ENCODE data around the gene MTURN.

MTURN gene

GRCh38 chr7:30169579-30169978 lies 34.8 kb downstream of the MTURN start:
- no peaks in the 10 kb centered on the region for H3K9me3 Mint-ChIP-seq
- H3K36me3 Mint-ChIP-seq (ENCODE audit: low read depth): no peaks in the 10 kb centered on the region
- no peak overlapping the region for H3K27ac Mint-ChIP-seq
- no peak overlapping the region for H3K4me3 Mint-ChIP-seq
- H3K27me3 Mint-ChIP-seq (ENCODE audit: low read depth): peaks cover 15% of the 10 kb centered on the region
- TF ChIP-seq, protein P1, sequence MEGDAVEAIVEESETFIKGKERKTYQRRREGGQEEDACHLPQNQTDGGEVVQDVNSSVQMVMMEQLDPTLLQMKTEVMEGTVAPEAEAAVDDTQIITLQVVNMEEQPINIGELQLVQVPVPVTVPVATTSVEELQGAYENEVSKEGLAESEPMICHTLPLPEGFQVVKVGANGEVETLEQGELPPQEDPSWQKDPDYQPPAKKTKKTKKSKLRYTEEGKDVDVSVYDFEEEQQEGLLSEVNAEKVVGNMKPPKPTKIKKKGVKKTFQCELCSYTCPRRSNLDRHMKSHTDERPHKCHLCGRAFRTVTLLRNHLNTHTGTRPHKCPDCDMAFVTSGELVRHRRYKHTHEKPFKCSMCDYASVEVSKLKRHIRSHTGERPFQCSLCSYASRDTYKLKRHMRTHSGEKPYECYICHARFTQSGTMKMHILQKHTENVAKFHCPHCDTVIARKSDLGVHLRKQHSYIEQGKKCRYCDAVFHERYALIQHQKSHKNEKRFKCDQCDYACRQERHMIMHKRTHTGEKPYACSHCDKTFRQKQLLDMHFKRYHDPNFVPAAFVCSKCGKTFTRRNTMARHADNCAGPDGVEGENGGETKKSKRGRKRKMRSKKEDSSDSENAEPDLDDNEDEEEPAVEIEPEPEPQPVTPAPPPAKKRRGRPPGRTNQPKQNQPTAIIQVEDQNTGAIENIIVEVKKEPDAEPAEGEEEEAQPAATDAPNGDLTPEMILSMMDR (IDR thresholded peaks at IDR 0.05; ENCODE audit: unreplicated experiment in 3 of 3): no peak
- H3K4me1 Mint-ChIP-seq: peaks cover 57% of the 10 kb centered on the region

GRCh38 chr7:30170476-30171205 lies 35.9 kb downstream of the MTURN start:
- TF ChIP-seq, protein P1 (IDR thresholded peaks at IDR 0.05; ENCODE audit: unreplicated experiment in 3 of 3): no peak
- Mint-ChIP-seq H3K27ac (no peak overlapping the region), H3K9me3 (no peaks in the 10 kb centered on the region), H3K4me3 (no peak overlapping the region), H3K4me1 (peaks cover 65% of the 10 kb centered on the region), H3K36me3 (ENCODE audit: low read depth) (no peaks in the 10 kb centered on the region), H3K27me3 (ENCODE audit: low read depth) (peaks cover 13% of the 10 kb centered on the region)

DNA sequence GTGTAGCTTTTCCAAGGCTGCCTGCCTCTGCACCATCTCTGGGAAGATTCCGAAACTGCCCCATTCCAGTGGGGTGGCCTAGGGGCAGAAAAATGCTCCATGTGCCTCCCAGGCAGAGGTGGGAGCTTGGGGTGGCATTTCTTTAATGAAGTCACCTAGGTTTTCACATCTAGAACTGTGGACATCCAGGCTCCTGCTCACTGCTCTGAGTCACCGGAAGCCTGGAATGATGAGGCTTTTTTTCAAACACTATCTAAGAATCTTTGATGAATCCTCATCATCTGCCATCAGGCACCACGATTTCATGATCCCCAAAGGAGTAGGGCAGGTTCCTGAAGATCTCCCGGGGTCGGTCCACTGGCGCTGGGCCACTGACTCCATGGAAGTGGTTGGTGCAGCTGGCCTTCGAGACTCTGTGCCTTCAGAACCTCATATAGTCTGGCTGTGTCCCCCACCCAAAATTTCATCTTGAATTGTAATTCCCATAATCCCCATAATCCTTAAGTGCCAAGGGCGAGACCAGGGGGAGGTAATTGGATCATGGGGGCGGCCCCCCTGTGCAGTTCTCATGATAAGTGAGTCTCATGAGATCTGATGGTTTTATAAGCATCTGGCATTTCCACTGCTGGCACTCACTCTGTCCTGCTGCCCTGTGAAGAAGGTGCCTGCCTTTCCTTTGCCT lies 37.1 kb downstream of the MTURN start:
- TF ChIP-seq, protein P1 (IDR thresholded peaks at IDR 0.05; ENCODE audit: unreplicated experiment in 3 of 3): no peak

GRCh38 chr7:30172451-30172850 lies 37.7 kb downstream of the MTURN start:
- no peaks in the 10 kb centered on the region for H3K9me3 Mint-ChIP-seq

More for the DNA sequence above, 37.1 kb downstream of the MTURN start:
- Mint-ChIP-seq H3K27me3 (ENCODE audit: low read depth) (peaks cover 13% of the 10 kb centered on the region), H3K4me3 (no peak overlapping the region), H3K36me3 (ENCODE audit: low read depth) (no peaks in the 10 kb centered on the region), H3K9me3 (no peaks in the 10 kb centered on the region), H3K27ac (peak overlapping the region; percentile 26 to 84 (median 57)), H3K4me1 (peaks cover 70% of the 10 kb centered on the region)

GRCh38 chr7:30173058-30173897 lies 38.5 kb downstream of the MTURN start:
- peaks cover 8% of the 10 kb centered on the region for H3K27me3 Mint-ChIP-seq (ENCODE audit: low read depth)
- no peaks in the 10 kb centered on the region for H3K36me3 Mint-ChIP-seq (ENCODE audit: low read depth)
- H3K9me3 Mint-ChIP-seq: no peaks in the 10 kb centered on the region
- TF ChIP-seq, protein P1 (IDR thresholded peaks at IDR 0.05; ENCODE audit: unreplicated experiment in 3 of 3): no peak
- H3K4me3 Mint-ChIP-seq: peak overlapping the region in 2 of 3 experiments; percentile 9 to 70
- H3K27ac Mint-ChIP-seq: peak overlapping the region; percentile 26 to 84 (median 57)
- peaks cover 69% of the 10 kb centered on the region for H3K4me1 Mint-ChIP-seq

More at GRCh38 chr7:30172451-30172850, 37.7 kb downstream of the MTURN start:
- Mint-ChIP-seq H3K36me3 (ENCODE audit: low read depth) (no peaks in the 10 kb centered on the region), H3K27me3 (ENCODE audit: low read depth) (peaks cover 13% of the 10 kb centered on the region), H3K4me1 (peaks cover 71% of the 10 kb centered on the region), H3K4me3 (peak overlapping the region in 1 of 3 experiments; percentile 13), H3K27ac (peak overlapping the region; percentile 26 to 84 (median 57))
- TF ChIP-seq, protein P1 (IDR thresholded peaks at IDR 0.05; ENCODE audit: unreplicated experiment in 3 of 3): no peak

All from nephron (organoid).